SU-DHL-6 (cell line): Measurements from ENCODE around the gene TSTD1.

Experiments
- EZH2phosphoT487 ChIP-seq: fragments of 200-600 bp; sonication (generic), shearing (Covaris generic); conservative IDR thresholded peaks from 2 replicates; pipeline ENCODE4 v1.6.1; 2018; ENCODE audit warnings: mild to moderate bottlenecking, antibody characterized with exemption, low read length, moderate library complexity, mixed read lengths
- TF ChIP-seq, protein P1 (sequence below): fragments of 200-600 bp; sonication (generic); IDR thresholded peaks from one replicate; pipeline ENCODE4 v1.5.1; 2017; ENCODE audit warnings: antibody characterized with exemption, mild to moderate bottlenecking, low read length, moderate library complexity; ENCODE audit not compliant: insufficient read depth, poor library complexity, severe bottlenecking

GRCh38 chr1:161048949-161049722 is 10.4 kb upstream of the TSTD1 start:
- TF ChIP-seq, protein P1, sequence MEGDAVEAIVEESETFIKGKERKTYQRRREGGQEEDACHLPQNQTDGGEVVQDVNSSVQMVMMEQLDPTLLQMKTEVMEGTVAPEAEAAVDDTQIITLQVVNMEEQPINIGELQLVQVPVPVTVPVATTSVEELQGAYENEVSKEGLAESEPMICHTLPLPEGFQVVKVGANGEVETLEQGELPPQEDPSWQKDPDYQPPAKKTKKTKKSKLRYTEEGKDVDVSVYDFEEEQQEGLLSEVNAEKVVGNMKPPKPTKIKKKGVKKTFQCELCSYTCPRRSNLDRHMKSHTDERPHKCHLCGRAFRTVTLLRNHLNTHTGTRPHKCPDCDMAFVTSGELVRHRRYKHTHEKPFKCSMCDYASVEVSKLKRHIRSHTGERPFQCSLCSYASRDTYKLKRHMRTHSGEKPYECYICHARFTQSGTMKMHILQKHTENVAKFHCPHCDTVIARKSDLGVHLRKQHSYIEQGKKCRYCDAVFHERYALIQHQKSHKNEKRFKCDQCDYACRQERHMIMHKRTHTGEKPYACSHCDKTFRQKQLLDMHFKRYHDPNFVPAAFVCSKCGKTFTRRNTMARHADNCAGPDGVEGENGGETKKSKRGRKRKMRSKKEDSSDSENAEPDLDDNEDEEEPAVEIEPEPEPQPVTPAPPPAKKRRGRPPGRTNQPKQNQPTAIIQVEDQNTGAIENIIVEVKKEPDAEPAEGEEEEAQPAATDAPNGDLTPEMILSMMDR = no peak
- TF ChIP-seq EZH2phosphoT487 = no peak
